ENCODE measurements around the gene ARL13A.
"Not testable (repeated sequence)": the region's sequence is repeated elsewhere in the genome, so short reads cannot be mapped to it uniquely, and the experiment has no call there.

Gene ARL13A

DNA sequence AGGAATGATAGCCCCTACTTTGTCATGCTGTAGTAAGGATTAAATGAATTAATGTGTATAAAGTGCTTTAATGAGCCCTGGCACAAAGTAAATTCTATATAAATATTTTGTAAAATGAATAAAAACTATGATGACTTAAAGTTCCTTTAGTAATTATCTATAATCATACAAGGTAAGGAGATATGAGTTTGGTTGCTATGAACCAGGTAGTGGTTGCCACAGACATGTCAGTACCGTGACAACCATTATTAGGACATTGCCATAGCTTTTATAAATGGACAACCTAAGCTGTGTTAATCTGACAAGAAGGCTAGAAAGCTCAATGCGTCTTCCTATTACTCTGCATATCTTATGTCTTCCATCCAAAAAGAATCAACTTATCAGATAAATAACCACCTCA is at the start of gene ARL13A:
Gene ARL13A, plus strand, starts transcription at position 301 of the 400 bp plus-strand sequence. CDS start 3,982 bp downstream, outside the sequence.
- no peak for DNase-seq (ENCODE audit: low read depth)

GRCh38 chrX:100924375-100924774 is 45.1 kb upstream of the ARL13A start:
- DNase-seq (ENCODE audit: low read depth): no peak

- no peak for DNase-seq (ENCODE audit: low read depth)
Observed at GRCh38 chrX:100926453-100926852, 43.1 kb upstream of the ARL13A start.

DNA sequence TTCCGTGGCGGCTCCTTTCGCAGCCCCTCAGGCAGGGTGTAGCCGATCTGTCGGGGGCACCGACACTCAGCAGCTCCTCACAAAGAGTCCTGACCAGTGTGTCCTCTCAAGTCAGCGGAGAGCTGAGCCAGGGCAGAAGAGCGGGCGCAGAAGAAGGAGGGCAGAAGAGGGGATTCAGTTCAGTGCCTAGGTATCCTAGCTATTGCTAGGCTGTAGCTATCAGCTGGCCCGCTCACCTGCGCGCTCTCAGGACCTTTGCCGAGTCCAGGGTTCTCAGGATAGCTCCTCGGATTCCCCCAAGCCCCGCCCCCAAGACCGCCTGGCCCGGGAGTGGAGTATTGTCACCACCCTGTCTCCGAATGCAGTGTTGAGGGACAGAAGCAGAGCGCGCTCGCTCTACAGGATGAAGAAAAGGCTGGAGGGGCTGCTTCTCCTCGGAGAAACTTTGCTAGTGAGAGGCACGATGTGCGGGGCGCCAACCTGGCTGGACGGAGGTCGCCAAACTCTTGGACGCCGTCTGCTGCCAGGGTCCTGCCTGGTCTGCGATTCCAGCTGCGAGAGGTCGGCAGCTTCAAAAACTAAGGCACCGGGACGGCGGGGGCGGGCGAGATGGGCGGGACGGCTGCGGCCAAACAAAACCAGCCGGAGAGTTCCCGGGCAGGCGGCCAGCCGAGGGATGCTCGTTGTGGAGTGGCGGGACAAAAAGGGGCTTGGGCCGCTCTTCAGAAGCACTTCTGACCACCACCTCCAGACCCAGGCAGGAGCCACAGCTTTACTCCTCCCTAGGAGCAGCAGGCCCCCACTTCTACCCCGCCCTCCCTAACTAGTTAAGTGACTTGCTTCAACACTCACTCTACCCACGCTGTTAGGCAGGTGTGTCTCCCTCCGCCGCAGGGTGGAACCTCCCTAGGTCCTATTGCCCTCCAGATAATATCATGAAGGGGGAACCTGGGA is 40.6 kb upstream of the ARL13A start, which contains the start of gene XKRX:
Gene XKRX, minus strand, starts transcription at position 258 of the 954 bp plus-strand sequence. CDS start 613 bp downstream, outside the sequence.
- DNase-seq (ENCODE audit: low read depth): no peak

DNA sequence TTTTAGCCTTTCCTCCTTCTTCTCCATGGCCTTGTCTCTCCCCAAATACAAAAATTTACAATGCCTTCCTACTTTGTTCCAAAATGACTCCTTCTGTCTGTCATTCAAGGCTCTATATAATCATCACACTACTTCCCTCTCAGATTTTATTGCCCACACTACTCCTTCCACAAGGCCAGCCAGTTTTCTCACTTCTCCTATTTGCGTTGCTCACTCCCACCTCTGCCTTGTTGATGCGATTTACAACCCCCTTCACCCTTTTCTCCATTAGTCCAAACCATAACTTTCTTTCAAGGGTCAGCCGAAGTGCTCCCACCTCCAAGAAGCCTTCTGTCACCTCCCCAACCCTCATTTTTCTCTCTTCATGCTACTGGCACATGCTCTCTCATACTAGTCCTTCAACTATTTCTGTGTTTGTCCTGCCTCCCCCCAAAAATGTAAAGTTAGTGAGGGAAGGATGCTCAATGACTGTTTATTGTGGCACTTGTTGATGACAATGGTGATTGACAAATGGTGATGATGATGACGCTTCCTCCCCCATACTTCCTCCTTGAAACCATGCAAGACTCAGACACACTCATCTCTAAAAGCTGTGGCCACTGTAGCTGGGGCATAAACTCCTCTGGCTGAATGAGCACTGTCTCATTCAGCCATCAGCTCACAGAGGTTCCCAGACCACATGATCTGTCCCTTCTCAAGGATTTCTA is 38.1 kb upstream of the ARL13A start:
- no peak for DNase-seq (ENCODE audit: low read depth)

DNA sequence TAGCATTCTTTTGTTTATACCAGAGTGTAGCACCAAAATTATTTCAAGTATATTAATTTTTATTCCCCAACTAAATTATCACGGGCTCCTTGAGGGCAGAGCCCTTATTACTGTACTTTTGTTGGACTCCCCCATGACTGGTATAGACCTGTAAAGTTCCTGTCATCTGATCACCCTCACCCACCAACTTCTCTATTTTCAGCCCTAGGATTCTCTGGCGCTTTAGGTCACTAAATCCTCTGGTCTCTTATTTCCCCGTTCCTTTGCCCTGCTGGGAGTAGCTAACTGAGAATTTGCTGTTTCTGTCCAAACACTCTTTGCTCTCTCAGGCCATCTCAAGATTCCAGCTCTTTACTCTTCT is 37.6 kb upstream of the ARL13A start:
- no peak for DNase-seq (ENCODE audit: low read depth)

DNA sequence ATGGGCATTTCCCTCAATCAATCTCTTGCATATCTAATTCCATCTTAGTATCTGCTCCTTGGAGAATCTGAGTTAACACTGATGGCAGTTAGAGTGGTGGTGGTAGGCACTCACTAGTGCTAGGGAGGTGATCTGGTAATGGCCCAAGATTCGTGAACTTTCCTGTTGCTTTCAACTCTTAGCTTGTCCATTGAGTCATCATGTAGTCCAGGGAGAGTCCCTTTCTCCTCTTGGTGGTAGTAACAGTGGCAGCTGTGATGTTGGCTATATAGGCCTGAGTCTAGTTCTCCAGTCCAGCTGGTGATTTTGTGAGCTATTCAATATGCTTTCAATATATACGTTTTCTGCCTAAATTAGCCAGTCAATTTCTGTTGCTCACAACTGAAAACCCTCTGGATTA is 33.7 kb upstream of the ARL13A start:
- DNase-seq (ENCODE audit: low read depth): no peak

GRCh38 chrX:100939333-100939732 is 30.2 kb upstream of the ARL13A start:
- no peak for DNase-seq (ENCODE audit: low read depth)

- DNase-seq (ENCODE audit: low read depth): no peak
Observed at GRCh38 chrX:100944601-100945000, 24.9 kb upstream of the ARL13A start.

DNA sequence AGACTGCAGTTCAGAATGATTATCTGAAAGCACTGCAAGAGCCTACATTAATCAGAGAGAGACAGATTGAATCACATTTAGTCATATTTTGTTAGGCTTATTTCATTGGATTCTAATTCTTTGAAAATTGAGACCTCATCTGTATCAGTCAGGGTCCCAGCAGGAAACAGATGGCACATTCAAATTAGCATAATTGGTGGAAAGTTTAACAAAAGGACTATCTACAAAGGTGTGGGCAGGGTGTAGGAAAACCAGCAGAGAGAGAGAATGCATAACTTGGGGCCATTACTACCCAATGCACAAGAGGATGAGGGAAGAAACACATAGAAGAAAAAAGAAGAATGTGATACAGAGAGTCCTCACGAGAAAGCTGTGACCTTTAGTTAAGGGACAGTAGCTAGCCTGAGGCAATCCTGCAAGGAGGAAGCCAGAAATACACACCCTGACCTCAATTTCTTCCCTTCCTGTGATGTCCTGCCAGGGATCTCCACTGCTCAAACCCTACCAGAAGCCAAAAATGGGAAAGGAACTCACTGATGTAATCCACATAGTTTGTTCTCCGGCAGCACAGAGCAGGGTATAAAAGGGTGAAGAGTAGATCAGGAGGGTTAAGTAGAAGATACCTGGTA is 23.1 kb upstream of the ARL13A start:
- DNase-seq (ENCODE audit: low read depth): no peak

GRCh38 chrX:100948557-100948956 is 21.0 kb upstream of the ARL13A start:
- DNase-seq (ENCODE audit: low read depth): no peak

DNA sequence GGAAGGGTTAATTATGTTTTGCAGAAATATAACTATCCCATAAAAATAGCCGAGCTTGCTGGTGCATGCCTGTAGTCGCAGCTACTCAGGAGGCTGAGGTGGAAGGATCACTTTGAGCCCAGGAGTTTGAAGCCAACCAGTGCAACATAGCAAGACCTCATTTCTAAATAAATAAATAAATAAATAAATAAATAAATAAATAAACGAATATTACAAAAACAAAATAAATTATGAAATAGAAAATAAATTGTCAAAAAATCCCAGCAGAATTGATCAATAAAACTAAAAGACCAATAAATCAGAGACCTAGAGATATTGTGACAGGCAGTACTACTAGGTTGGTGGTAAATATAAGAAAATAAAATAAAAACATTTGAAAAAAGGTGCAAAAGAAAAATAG is 6.7 kb upstream of the ARL13A start:
- DNase-seq (ENCODE audit: low read depth): no peak

DNA sequence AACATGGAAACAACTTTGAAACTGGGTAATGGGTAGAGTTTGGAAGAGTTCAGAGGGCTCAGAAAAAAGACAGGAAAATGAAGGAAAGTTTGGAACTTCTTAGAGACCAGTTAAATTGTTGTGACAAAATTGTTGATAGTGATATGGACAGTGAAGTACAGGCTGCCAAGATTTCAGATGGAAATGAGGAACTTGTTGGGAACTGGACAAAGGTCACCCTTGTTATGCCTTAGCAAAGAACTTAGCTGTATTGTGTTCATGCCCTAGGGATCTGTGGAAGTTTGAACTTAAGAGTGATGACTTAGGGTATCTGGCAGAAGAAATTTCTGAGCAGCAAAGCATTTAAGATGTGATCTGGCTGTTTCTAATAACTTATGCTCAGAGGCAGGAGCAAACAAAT is 5.1 kb upstream of the ARL13A start:
- DNase-seq (ENCODE audit: low read depth): no peak

- DNase-seq (ENCODE audit: low read depth): no peak
Observed at GRCh38 chrX:100969936-100970335, 428 bp downstream of the ARL13A start.

- DNase-seq (ENCODE audit: low read depth): peak; percentile 38
Observed at GRCh38 chrX:100973411-100973810, 3.9 kb downstream of the ARL13A start.

DNA sequence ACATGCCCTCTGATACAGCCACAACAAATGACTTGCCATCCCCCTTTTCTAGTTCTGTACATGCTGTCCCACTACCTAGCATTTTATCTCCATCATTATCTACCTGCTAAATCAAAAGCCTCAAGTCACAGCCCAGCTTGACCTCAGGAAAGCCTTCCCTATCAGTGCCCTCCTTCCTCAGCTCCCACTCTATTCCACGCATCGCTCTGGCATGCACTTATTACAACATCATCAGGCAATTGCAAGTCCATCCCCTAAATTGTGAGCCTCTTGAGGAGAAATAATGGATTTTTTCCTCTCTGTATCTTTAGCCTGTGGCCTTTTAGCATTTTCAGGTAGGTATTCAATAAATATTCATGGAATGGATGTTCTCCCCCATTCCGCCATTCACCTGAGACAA is 5.7 kb downstream of the ARL13A start:
- no peak for DNase-seq (ENCODE audit: low read depth)

- no peak for DNase-seq (ENCODE audit: low read depth)
Observed at GRCh38 chrX:100976211-100976610, 6.7 kb downstream of the ARL13A start.

DNA sequence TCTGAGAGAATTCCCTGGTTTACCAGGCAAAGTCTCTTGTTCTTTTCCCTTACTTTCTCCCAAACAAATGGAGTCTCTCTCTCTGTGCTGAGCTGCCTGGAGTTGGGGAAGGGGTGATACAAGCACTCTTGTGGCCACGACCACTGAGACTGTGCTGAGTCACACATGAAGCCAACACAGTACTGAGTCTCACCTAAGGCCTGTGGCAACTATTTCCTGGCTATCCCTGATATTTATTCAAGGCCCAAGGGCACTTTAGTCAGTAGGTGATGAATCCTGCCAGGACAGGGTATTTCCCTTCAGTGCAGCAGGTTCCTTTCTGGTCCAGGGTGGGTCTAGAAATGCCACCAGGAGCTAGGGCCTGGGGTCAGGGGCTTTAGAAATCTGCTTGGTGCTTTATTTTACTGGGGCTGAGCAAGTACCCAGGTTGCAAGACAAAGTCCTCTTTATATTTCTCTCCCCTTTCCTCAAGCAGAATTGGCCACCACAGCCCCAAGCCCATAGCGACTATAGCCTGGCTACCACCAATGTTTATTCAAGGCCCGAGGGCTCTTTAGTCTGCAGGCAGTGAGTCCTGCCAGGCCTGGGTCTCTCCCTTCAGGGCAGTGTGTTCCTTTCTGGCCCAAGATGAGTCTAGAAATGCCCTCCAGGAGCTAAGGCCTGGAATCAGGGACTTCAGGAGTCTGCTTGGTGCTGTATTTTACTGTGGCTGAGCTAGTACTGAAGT is 10.5 kb downstream of the ARL13A start:
- DNase-seq (ENCODE audit: low read depth): no peak

- DNase-seq (ENCODE audit: low read depth): peak; percentile 34
Observed at GRCh38 chrX:100980608-100981497, 11.3 kb downstream of the ARL13A start.

- DNase-seq (ENCODE audit: low read depth): not testable (repeated sequence)
Observed at GRCh38 chrX:100981498-100981845, 12.0 kb downstream of the ARL13A start.

DNA sequence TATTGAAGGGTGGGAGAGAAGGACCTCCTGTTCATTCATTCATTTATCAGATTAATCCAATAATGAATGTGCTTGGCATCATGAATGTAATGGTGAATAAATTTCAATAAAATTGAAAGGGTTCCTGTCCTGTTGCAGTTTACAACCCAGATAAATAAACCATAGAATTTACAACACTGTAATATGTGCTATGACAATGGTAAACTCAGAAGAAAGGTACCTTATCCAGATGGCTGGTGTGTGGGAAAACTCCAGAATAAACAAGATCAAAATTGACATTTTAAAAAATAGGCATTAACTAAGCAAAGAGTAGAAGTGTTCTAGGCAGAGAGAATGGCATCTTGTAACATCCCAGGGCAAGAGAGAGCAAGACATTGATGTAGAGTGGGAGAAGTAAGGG is 15.3 kb downstream of the ARL13A start:
- DNase-seq (ENCODE audit: low read depth): no peak

Data from non-pigmented ciliary epithelial cell (primary cell).